Muscle layer of colon (tissue), 2 donors: Measurements from ENCODE around the gene SYT17.

Experiments used
- H3K27ac ChIP-seq: one replicate; pipeline ENCODE4 v1.7.0; 2013; ENCODE audit warnings: low read depth, mild to moderate bottlenecking, low read length, moderate library complexity
- H3K27me3 ChIP-seq, 2 donors: one replicate each; pipeline ENCODE4 v1.7.0; 2013; ENCODE audit warnings: low read length in 2 of 2, mild to moderate bottlenecking in 2 of 2; ENCODE audit not compliant: insufficient read depth in 2 of 2, control insufficient read depth in 1 of 2
- H3K36me3 ChIP-seq: one replicate; pipeline ENCODE4 v1.7.0; 2013; ENCODE audit warnings: mild to moderate bottlenecking, low read length; ENCODE audit not compliant: insufficient read depth
- H3K4me1 ChIP-seq: one replicate; pipeline ENCODE4 v1.7.0; 2013; ENCODE audit warnings: mild to moderate bottlenecking, low read length; ENCODE audit not compliant: insufficient read depth
- H3K4me3 ChIP-seq, 2 donors: one replicate each; pipeline ENCODE4 v1.7.0; 2013; ENCODE audit warnings: low read length in 2 of 2, low read depth in 1 of 2, mild to moderate bottlenecking in 1 of 2, moderate library complexity in 1 of 2
- H3K9ac ChIP-seq: one replicate; pipeline ENCODE4 v1.7.0; 2013; ENCODE audit warnings: low read length
- H3K9me3 ChIP-seq: one replicate; pipeline ENCODE4 v1.7.0; 2013; ENCODE audit warnings: mild to moderate bottlenecking, low read length
- donor health status: abdominal sarcoma.
- donor health status: Adenocarcinoma of cecum.

The SYT17 gene

DNA sequence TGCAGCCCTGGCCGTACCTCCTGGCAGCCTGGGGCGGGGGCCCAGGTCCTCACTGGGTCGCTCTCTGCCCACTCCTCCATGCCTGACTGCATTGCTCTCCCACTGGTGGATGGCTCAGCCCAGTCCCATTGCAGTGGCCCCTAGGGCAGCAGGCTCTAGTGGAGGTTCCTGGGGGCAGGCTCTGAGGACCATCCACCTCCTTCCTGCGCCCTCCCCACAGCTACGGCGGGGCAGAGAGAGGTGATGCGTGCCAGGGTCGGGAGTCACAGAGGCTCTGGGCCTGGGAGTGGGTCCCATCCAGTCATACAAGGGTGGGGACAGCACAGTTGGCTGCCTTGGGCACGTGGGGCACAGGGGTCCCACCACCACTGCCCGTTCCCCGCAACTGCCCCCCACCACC lies 73.5 kb downstream of the SYT17 start:
- Histone ChIP-seq H3K9me3 (no peaks in the 10 kb centered on the region), H3K4me1 (no peaks in the 10 kb centered on the region), H3K36me3 (no peaks in the 10 kb centered on the region), H3K27me3 (no peaks in the 10 kb centered on the region), H3K4me3 (no peak overlapping the region), H3K9ac (no peak overlapping the region), H3K27ac (no peak overlapping the region)

DNA sequence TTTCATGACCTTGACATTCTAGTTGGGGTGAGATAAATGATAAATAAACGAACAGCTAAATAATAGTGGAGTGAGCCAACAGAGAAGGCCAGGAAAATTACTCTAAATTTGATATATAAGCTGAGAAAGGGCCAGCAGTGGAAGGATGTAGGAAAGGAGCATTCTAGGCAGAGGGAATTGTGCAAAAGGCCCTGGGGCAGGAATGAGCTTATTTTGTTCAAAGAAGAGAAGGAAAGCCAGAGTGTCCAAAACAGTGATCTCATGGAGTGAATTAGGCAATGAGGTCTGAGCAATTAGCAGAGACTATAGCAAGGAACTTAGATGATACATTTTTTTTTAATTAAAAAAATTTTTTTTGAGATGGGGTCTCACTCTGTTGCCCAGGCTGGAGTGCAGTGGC lies 74.1 kb downstream of the SYT17 start:
- Histone ChIP-seq H3K36me3 (no peaks in the 10 kb centered on the region), H3K9me3 (no peaks in the 10 kb centered on the region), H3K27ac (no peak overlapping the region), H3K9ac (no peak overlapping the region), H3K4me3 (no peak overlapping the region), H3K4me1 (no peaks in the 10 kb centered on the region), H3K27me3 (no peaks in the 10 kb centered on the region)

DNA sequence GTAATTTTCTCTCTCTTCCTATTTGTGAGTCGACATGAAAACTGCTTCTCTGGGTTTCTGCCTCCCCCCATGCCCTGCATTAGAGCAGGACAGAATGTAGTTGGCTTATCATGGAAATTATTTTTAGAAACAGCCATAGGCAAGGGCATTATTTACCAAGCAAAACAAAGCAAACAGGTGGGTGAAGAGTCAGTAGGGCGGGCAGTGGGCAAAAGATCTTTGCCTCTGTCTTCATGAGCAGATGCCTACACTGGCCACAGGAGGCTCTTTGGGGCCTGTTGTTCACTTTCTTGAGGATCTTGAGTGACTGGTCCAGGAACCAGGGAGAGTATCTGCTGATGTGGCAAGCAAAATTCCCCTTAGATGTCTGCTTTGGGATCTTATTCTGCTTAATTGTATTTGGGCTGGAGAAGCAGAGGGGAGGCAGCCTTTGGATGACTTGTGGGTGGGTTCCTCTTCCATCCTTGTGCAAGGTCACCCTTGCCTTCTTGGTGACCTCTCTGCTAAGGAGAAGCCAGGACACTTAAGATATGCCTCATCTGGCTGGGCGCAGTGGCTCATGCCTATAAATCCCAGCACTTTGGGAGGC lies 75.0 kb downstream of the SYT17 start:
- Histone ChIP-seq H3K4me1 (no peaks in the 10 kb centered on the region), H3K9me3 (no peaks in the 10 kb centered on the region), H3K9ac (no peak overlapping the region), H3K4me3 (no peak overlapping the region), H3K27me3 (no peaks in the 10 kb centered on the region), H3K27ac (no peak overlapping the region), H3K36me3 (no peaks in the 10 kb centered on the region)

DNA sequence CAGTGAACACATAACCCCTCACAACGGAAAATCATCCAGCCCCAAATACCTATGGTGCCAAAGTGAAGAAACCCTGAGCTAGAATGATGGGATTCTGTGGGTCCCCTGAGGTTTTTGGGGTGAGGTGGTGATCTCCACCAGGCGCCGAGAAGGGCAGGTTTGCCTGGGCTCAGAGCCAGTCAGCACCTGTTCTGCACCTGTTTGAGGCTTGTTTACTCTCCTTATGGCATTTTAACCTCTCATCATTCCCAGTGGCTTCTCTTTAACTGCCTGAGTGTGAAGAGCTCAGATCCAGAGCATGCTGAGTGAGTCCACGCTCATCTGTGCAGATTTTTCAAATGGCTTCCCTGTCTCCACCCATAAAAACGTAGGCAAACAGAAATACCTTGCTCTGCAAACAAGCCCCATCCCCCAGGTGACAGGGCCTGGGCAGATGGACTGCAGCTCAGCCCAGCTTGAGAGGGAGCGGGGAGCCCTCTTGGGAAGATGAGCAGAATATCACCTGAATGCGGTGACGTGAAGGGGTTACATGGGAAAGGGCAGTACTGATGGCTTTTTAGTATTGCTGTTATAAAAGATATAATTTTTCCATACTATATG lies 77.4 kb downstream of the SYT17 start:
- Histone ChIP-seq H3K4me3 (no peak overlapping the region), H3K9me3 (no peaks in the 10 kb centered on the region), H3K9ac (no peak overlapping the region), H3K27me3 (no peaks in the 10 kb centered on the region), H3K36me3 (no peaks in the 10 kb centered on the region), H3K27ac (no peak overlapping the region), H3K4me1 (no peaks in the 10 kb centered on the region)

DNA sequence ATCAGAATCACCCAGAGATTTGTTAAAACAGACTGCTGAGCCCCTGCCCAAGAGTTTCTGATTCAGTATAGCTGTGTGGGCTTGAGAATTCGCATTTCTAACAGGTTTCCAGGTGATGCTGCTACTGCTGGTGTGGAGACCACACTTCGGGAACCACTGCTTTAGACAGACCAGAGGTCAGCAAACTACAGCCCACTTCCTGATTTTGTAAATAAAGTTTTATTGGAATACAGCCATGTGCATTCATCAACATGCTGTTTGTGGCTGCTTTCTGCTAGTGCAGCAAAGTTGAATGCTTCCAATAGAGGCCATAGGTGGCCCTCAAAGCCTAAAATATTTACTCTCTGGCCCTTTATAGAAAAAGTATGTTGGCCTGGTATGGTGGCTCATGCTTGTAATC lies 84.9 kb downstream of the SYT17 start:
- H3K4me3 ChIP-seq, result no peak overlapping the region
- no peaks in the 10 kb centered on the region for H3K36me3 ChIP-seq
- no peak overlapping the region for H3K27ac ChIP-seq
- H3K9ac ChIP-seq, result no peak overlapping the region
- H3K4me1 ChIP-seq, result no peaks in the 10 kb centered on the region
- no peaks in the 10 kb centered on the region for H3K9me3 ChIP-seq
- H3K27me3 ChIP-seq, result peaks cover 0 to 6% of the 10 kb centered on the region in 2 donors

DNA sequence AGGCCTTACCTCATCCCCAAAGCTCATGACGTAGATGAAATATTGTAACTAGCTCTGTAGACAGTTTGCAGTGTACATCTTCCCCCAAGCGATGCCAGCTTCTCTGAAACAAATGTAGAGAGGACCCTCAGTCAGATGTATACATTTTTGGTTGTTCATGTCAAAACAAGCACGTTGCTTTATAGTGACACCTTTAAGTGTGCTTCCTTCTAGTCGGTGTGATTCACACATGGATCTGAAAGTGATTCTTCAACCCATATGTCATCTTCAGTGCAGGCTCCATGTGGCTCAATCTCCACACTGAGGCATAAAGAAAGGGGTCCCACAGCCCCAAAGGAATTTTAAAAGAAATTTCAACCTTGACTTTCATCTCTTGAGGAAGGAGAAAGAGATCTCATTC lies 86.6 kb downstream of the SYT17 start:
- Histone ChIP-seq H3K27me3 (peaks cover 0 to 6% of the 10 kb centered on the region in 2 donors), H3K4me3 (no peak overlapping the region), H3K9me3 (no peaks in the 10 kb centered on the region), H3K9ac (no peak overlapping the region), H3K36me3 (no peaks in the 10 kb centered on the region), H3K27ac (no peak overlapping the region), H3K4me1 (no peaks in the 10 kb centered on the region)

DNA sequence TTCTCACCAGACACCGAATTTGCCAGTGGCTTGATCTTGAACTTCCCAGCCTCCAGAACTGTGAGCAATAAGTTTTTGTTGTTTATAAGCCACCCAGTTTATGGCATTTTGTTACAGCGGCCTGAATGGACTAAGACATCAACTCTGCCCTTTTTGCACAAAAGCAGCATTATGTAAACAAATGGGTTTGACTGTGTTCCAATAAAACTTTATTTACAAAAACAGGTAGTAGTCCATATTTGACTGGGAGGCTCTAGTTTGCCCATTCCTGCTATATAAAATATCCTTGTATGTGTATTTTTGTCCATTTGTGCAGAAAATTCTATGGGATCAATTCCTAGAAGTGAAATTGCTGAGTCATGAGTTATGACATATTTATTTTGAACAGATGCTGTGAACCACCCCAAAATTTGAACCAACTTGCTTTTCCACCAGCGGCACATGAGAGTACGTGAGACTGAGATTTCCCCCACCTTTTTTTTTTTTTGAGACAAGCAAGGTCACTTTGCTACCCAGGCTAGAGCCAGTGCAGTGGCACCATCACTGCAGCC lies 96.2 kb downstream of the SYT17 start:
- Histone ChIP-seq H3K9me3 (no peaks in the 10 kb centered on the region), H3K27ac (no peak overlapping the region), H3K27me3 (no peaks in the 10 kb centered on the region), H3K36me3 (no peaks in the 10 kb centered on the region), H3K4me3 (no peak overlapping the region), H3K9ac (no peak overlapping the region), H3K4me1 (no peaks in the 10 kb centered on the region)

DNA sequence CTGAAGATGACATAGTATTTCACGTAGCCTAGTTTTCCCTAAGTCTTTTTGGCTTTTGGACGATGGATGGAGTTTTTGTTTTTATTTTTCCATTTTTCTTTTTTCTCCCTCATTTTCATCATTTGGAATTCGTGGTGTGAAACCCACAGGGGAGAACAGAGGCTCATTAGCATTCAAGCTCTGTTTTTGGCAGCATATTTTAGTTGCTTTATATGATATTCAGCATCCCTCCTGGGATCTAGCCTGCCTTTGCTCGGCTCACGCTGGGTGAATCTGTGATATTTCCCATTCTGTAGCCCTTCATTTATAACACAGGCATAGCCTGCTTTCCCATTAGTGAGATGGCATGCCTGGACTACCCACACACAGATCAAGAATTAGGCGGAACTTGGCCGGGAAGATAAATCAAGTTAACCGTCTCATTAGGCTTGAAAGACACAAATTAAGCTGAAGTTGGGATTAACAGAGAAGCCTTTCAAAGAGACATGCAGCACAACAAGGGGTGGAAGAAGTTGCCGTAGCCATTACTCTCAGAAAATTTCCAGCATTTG lies 97.4 kb downstream of the SYT17 start:
- Histone ChIP-seq H3K4me1 (no peaks in the 10 kb centered on the region), H3K27ac (no peak overlapping the region), H3K4me3 (no peak overlapping the region), H3K36me3 (no peaks in the 10 kb centered on the region), H3K9me3 (no peaks in the 10 kb centered on the region), H3K9ac (no peak overlapping the region), H3K27me3 (no peaks in the 10 kb centered on the region)

DNA sequence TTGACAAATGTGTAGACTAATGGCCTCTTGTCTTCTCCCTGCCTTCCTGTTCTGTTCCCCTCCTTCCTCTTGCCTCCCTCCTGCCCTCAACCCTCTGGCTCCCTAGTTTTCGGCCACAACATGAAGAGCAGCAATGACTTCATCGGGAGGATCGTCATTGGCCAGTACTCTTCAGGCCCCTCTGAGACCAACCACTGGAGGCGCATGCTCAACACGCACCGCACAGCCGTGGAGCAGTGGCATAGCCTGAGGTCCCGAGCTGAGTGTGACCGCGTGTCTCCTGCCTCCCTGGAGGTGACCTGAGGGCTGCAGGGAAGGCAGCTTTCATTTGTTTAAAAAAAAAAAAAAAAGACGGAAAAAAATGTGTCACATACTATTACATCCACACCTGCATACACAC lies 98.7 kb downstream of the SYT17 start:
- no peak overlapping the region for H3K27ac ChIP-seq
- H3K27me3 ChIP-seq, result no peaks in the 10 kb centered on the region
- no peak overlapping the region for H3K9ac ChIP-seq
- H3K36me3 ChIP-seq, result no peaks in the 10 kb centered on the region
- no peak overlapping the region for H3K4me3 ChIP-seq
- no peaks in the 10 kb centered on the region for H3K4me1 ChIP-seq
- no peaks in the 10 kb centered on the region for H3K9me3 ChIP-seq

DNA sequence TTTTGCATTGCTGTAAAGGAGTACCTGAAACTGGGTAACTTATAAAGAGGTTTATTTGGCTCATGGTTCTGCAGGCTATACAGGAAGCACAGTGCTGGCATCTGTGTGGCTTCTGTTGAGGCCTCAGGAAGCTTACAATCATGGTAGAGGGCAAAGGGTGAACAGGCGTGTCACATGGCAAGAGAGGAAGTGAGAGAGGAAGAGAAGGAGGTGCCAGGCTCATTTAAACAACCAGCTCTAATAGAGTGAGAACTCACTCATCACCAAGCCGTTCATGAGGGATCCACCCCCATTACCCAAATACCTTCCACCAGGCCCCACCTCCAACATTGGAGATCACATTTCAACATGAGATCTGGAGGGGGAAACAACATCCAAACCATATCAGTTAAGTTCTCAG lies 101.1 kb downstream of the SYT17 start:
- H3K4me3 ChIP-seq, result no peak overlapping the region
- no peak overlapping the region for H3K9ac ChIP-seq
- H3K27me3 ChIP-seq, result no peaks in the 10 kb centered on the region
- H3K36me3 ChIP-seq, result no peaks in the 10 kb centered on the region
- no peak overlapping the region for H3K27ac ChIP-seq
- H3K9me3 ChIP-seq, result no peaks in the 10 kb centered on the region
- no peaks in the 10 kb centered on the region for H3K4me1 ChIP-seq

DNA sequence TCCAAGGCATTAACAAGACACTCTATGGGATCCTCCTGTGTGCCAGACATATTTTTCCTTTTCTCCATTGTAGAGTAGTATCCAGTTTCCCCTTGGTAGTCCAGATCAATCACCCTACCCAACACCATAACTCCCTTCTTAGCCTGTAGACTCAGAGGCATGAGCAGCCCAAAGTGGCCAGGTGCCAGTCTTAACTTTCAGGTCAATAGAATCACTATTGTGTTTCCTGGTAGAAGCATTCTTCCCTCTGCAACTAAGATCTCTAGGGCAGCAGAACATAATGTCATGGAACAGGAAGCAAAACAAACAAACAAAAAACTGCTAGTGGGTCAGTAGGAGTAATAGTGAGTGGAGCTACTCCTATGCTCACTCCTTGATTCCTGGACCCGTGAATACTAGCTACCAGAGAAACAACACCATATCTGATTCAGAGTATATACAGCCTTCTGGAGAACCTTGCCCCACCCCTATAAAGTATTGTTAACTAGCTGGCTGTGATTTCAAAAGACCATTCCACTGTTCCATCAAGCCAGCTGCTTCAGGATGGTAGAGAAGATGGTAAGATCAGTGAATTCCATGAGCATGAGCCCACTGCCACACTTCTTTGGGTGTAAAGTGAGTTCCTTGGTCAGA lies 106.2 kb downstream of the SYT17 start:
- Histone ChIP-seq H3K36me3 (no peaks in the 10 kb centered on the region), H3K27me3 (no peaks in the 10 kb centered on the region), H3K4me1 (no peaks in the 10 kb centered on the region), H3K4me3 (no peak overlapping the region), H3K9ac (no peak overlapping the region), H3K27ac (no peak overlapping the region), H3K9me3 (no peaks in the 10 kb centered on the region)
